ENCODE measurements around the gene MARCHF3.
"Not testable (repeated sequence)": the region's sequence is repeated elsewhere in the genome, so short reads cannot be mapped to it uniquely, and the experiment has no call there.

Gene MARCHF3

GRCh38 chr5:127030259-127031146 lies at the start of gene MARCHF3:
MARCHF3 (minus strand) TSS chr5:127030558; CDS start chr5:126918171, 112,387 bp downstream.
- peak; percentile 96 for DNase-seq (ENCODE audit: low spot score)

- no peak for DNase-seq (ENCODE audit: low spot score)
These were observed 49.7 kb upstream of the MARCHF3 start for GRCh38 chr5:127079994-127080491.

- no peak for DNase-seq (ENCODE audit: low spot score)
These were observed 47.0 kb upstream of the MARCHF3 start for GRCh38 chr5:127077366-127077765.

- no peak for DNase-seq (ENCODE audit: low spot score)
These were observed 46.2 kb upstream of the MARCHF3 start for GRCh38 chr5:127076315-127077129.

- no peak for DNase-seq (ENCODE audit: low spot score)
These were observed 44.1 kb upstream of the MARCHF3 start for GRCh38 chr5:127074466-127074865.

- DNase-seq (ENCODE audit: low spot score) = peak; percentile 50
These were observed 42.8 kb upstream of the MARCHF3 start, which contains the start of gene C5orf63 for GRCh38 chr5:127072861-127073846. C5orf63 (minus strand) TSS chr5:127073502; CDS start chr5:127058995, 14,507 bp downstream.

- DNase-seq (ENCODE audit: low spot score) = no peak
These were observed 39.9 kb upstream of the MARCHF3 start for GRCh38 chr5:127070243-127070642.

GRCh38 chr5:127068493-127069214 lies 38.3 kb upstream of the MARCHF3 start:
- no peak for DNase-seq (ENCODE audit: low spot score)

GRCh38 chr5:127066721-127067120 lies 36.4 kb upstream of the MARCHF3 start:
- no peak for DNase-seq (ENCODE audit: low spot score)

GRCh38 chr5:127064253-127064840 lies 34.0 kb upstream of the MARCHF3 start:
- no peak for DNase-seq (ENCODE audit: low spot score)

- no peak for DNase-seq (ENCODE audit: low spot score)
These were observed 33.0 kb upstream of the MARCHF3 start for GRCh38 chr5:127063257-127063913.

- DNase-seq (ENCODE audit: low spot score) = no peak
These were observed 31.6 kb upstream of the MARCHF3 start for GRCh38 chr5:127061956-127062355.

- no peak for DNase-seq (ENCODE audit: low spot score)
These were observed 31.2 kb upstream of the MARCHF3 start for GRCh38 chr5:127061537-127061936.

- DNase-seq (ENCODE audit: low spot score) = no peak
These were observed 30.2 kb upstream of the MARCHF3 start for GRCh38 chr5:127060470-127060985.

GRCh38 chr5:127056896-127057295 lies 26.5 kb upstream of the MARCHF3 start:
- DNase-seq (ENCODE audit: low spot score) = no peak

- no peak for DNase-seq (ENCODE audit: low spot score)
These were observed 25.7 kb upstream of the MARCHF3 start for GRCh38 chr5:127055880-127056653.

GRCh38 chr5:127053551-127053950 lies 23.2 kb upstream of the MARCHF3 start:
- not testable (repeated sequence) for DNase-seq (ENCODE audit: low spot score)

GRCh38 chr5:127053049-127053448 lies 22.7 kb upstream of the MARCHF3 start:
- no peak for DNase-seq (ENCODE audit: low spot score)

- DNase-seq (ENCODE audit: low spot score) = no peak
These were observed 21.2 kb upstream of the MARCHF3 start for GRCh38 chr5:127051591-127051990.
